Ureter (tissue), 1 donor: ENCODE data around the gene GFAP. TPM values are rescaled to one million over a fixed set of nuclear protein-coding genes. Genes with fewer than 3 reads are reported as not detected.

Experiments used
- DNase-seq: peaks from one replicate; pipeline ENCODE4 v3.0.0-alpha.2; 2020; ENCODE audit warnings: low spot score
- total RNA-seq: library from RNA; stranded (reverse); gene quantifications from one replicate; pipeline ENCODE4 v1.2.4, GENCODE V29; 2023
- donor health status: DM: yes; HTN: yes; CAD: no.

Gene GFAP
- total RNA-seq, 1 donor from 2014 or later, result 0.81 TPM

- no peak for DNase-seq
Observed at GRCh38 chr17:44864831-44865230, 50.5 kb downstream of the GFAP start.

- DNase-seq, result no peak
Observed at GRCh38 chr17:44863061-44863918, 52.0 kb downstream of the GFAP start.

GRCh38 chr17:44862278-44862914 is 52.9 kb downstream of the GFAP start:
- no peak for DNase-seq

GRCh38 chr17:44859701-44860100 is 55.6 kb downstream of the GFAP start:
- no peak for DNase-seq

GRCh38 chr17:44854192-44854591 is 61.1 kb downstream of the GFAP start:
- DNase-seq, result no peak

Other genes with a start within 250 kb of the GFAP start
- 17.4 TPM for gene CCDC43, start 225.7 kb downstream of the GFAP start, total RNA-seq
- 4.9 TPM for gene DBF4B, start 206.8 kb downstream of the GFAP start, total RNA-seq
- gene ADAM11, start 156.5 kb downstream of the GFAP start, total RNA-seq, result 2.2 TPM
- gene GJC1, start 85.2 kb downstream of the GFAP start, total RNA-seq, result 44.0 TPM
- gene HIGD1B, start 67.6 kb downstream of the GFAP start, total RNA-seq, result 3.2 TPM
- gene EFTUD2, start 16.1 kb downstream of the GFAP start, total RNA-seq, result 140 TPM
- gene KIF18B, start 32.3 kb upstream of the GFAP start, total RNA-seq, result 0.39 TPM
- gene C1QL1, start 52.8 kb upstream of the GFAP start, total RNA-seq, result 1.1 TPM
- 76.4 TPM for gene DCAKD, start 136.1 kb upstream of the GFAP start, total RNA-seq
- 125 TPM for gene NMT1, start 145.8 kb upstream of the GFAP start, total RNA-seq
- gene PLCD3, start 217.0 kb upstream of the GFAP start, total RNA-seq, result 153 TPM
- 26.4 TPM for gene ACBD4, start 220.2 kb upstream of the GFAP start, total RNA-seq
- gene HEXIM1, start 233.0 kb upstream of the GFAP start, total RNA-seq, result 47.0 TPM
- gene HEXIM2, start 246.4 kb upstream of the GFAP start, total RNA-seq, result 8.0 TPM